ENCODE measurements around the gene MTMR2.

MTMR2 gene

DNA sequence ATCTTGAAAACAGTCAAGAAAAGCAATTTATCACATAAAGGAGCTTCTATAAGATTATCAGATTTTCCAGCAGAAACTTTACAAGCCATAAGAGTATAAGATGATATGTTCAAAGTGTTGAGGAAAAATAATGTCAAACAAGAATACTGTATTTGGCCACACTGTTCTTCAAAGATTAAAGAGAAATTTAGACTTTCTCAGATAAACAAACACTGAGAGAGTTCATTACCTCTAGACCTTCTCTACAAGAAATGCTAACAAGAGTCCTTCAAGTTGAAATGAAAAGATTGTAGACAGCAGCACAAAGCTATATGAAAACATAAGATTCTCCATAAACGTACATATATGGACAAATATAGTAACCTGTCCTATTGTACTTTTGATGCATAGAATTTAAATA lies 8.0 kb upstream of the MTMR2 start:
- Histone ChIP-seq H3K27ac (ENCODE audit: low read length) (no peak overlapping the region), H3K27me3 (ENCODE audit: control insufficient read depth, insufficient read depth, low read length) (no peaks in the 10 kb centered on the region), H3K4me1 (ENCODE audit: control insufficient read depth, low read depth, low read length) (no peaks in the 10 kb centered on the region), H3K9me3 (ENCODE audit: control insufficient read depth, low read depth, low read length) (no peaks in the 10 kb centered on the region), H3K9ac (ENCODE audit: low read length) (no peak overlapping the region), H3K4me3 (ENCODE audit: low read length) (no peak overlapping the region), H3K36me3 (ENCODE audit: control insufficient read depth, low read depth, low read length) (no peaks in the 10 kb centered on the region)

DNA sequence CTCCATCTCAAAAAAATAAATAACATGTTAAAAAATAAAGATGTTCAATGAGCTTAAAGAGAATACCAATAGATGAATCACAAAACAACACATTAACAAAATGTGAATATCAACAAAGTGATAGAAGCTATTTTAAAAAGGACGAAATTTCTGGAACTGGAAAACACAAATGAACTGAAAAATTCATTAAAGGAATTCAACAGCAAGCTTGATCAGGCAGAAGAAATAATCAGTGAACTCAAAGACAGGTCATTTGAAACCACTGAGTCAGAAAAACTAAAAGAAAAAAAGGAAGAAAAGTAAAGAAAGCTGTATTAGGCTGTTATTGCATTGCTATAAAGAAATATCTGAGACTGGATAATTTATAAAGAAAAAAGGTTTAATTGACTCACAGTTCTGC lies 7.0 kb upstream of the MTMR2 start:
- Histone ChIP-seq H3K4me1 (ENCODE audit: control insufficient read depth, low read depth, low read length) (no peaks in the 10 kb centered on the region), H3K9me3 (ENCODE audit: control insufficient read depth, low read depth, low read length) (no peaks in the 10 kb centered on the region), H3K36me3 (ENCODE audit: control insufficient read depth, low read depth, low read length) (no peaks in the 10 kb centered on the region), H3K27me3 (ENCODE audit: control insufficient read depth, insufficient read depth, low read length) (no peaks in the 10 kb centered on the region), H3K4me3 (ENCODE audit: low read length) (no peak overlapping the region), H3K27ac (ENCODE audit: low read length) (no peak overlapping the region), H3K9ac (ENCODE audit: low read length) (no peak overlapping the region)

DNA sequence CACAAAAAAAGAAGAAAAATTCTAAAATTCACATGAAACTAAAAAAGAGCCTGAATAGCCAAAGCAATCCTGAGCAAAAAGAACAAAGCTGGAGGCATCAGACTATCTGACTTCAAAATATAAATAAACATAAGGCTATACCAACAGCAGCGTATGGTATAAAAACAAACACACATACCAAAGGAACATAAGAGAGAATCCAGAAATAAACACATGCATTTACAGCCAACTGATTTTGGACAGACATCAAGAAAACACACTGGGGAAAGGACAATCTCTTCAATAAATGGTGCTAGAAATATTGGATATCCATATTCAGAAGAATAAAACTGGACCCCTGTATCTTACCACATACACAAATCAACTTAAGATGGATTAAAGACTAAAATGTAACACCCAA lies 2.8 kb upstream of the MTMR2 start:
- no peaks in the 10 kb centered on the region for H3K27me3 ChIP-seq (ENCODE audit: control insufficient read depth, insufficient read depth, low read length)
- H3K36me3 ChIP-seq (ENCODE audit: control insufficient read depth, low read depth, low read length): no peaks in the 10 kb centered on the region
- no peak overlapping the region for H3K27ac ChIP-seq (ENCODE audit: low read length)
- H3K4me1 ChIP-seq (ENCODE audit: control insufficient read depth, low read depth, low read length): peaks cover 12% of the 10 kb centered on the region
- H3K9ac ChIP-seq (ENCODE audit: low read length): no peak overlapping the region
- H3K4me3 ChIP-seq (ENCODE audit: low read length): no peak overlapping the region
- no peaks in the 10 kb centered on the region for H3K9me3 ChIP-seq (ENCODE audit: control insufficient read depth, low read depth, low read length)

DNA sequence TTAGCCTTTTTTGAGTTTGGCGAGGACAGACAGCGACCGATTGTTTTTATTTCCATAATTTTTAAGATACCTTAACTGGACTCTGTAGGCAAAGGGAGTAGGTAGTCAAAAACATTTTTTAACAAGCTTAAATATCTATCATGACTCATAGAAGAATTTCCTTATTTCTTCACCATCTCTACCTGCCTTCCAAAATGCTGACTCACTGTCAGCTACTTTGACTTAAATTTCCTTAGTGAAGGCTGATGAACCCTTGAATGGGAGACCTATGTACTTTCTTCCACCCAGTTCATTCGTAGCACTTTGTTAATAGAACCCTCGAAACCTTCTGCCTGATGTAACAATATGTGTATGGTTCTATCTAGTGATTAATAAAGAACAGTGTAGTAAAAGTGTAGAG lies 1.1 kb upstream of the MTMR2 start:
- Histone ChIP-seq H3K27ac (ENCODE audit: low read length) (peak overlapping the region; percentile 94), H3K9me3 (ENCODE audit: control insufficient read depth, low read depth, low read length) (no peaks in the 10 kb centered on the region), H3K36me3 (ENCODE audit: control insufficient read depth, low read depth, low read length) (no peaks in the 10 kb centered on the region), H3K9ac (ENCODE audit: low read length) (peak overlapping the region; percentile 83), H3K4me1 (ENCODE audit: control insufficient read depth, low read depth, low read length) (peaks cover 12% of the 10 kb centered on the region), H3K4me3 (ENCODE audit: low read length) (peak overlapping the region; percentile 92), H3K27me3 (ENCODE audit: control insufficient read depth, insufficient read depth, low read length) (no peaks in the 10 kb centered on the region)

DNA sequence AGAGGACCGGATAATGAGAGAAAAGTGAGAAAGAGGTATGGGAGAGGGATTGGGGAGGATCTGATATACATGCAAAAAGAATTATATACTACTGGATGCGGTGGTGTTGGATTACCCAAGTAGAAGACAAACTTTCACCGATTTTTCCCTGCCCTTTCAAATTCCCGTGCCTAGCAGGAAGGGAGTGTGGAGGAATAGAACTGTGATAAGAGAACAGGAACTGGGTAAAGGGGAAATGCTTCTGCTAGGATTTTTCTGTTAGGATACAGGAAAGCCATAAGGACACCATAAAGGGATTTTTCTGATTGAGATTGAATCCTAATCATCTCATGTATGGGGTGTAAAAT lies 480 bp upstream of the MTMR2 start:
- H3K4me1 ChIP-seq (ENCODE audit: control insufficient read depth, low read depth, low read length): peaks cover 12% of the 10 kb centered on the region
- H3K4me3 ChIP-seq (ENCODE audit: low read length): peak overlapping the region; percentile 92
- no peaks in the 10 kb centered on the region for H3K9me3 ChIP-seq (ENCODE audit: control insufficient read depth, low read depth, low read length)
- H3K27ac ChIP-seq (ENCODE audit: low read length): peak overlapping the region; percentile 94
- H3K27me3 ChIP-seq (ENCODE audit: control insufficient read depth, insufficient read depth, low read length): no peaks in the 10 kb centered on the region
- H3K9ac ChIP-seq (ENCODE audit: low read length): peak overlapping the region; percentile 83
- no peaks in the 10 kb centered on the region for H3K36me3 ChIP-seq (ENCODE audit: control insufficient read depth, low read depth, low read length)

DNA sequence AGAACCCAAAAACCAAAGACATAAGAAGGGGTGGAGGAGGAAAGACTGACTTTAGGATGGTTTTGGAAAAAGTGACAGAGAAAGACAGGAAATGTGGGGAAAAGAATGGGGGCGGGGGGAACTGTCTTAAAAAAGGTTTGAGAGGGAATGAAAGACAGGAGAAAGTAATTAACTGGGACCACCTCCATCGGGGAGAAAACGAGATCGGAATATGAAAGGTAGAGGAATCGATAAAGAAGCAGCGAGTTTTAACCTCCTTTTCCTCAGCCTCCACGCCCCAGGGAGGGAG lies 524 bp downstream of the MTMR2 start:
- Histone ChIP-seq H3K36me3 (ENCODE audit: control insufficient read depth, low read depth, low read length) (no peaks in the 10 kb centered on the region), H3K9ac (ENCODE audit: low read length) (peak overlapping the region; percentile 83), H3K4me3 (ENCODE audit: low read length) (peak overlapping the region; percentile 92), H3K27me3 (ENCODE audit: control insufficient read depth, insufficient read depth, low read length) (no peaks in the 10 kb centered on the region), H3K4me1 (ENCODE audit: control insufficient read depth, low read depth, low read length) (peaks cover 12% of the 10 kb centered on the region), H3K27ac (ENCODE audit: low read length) (peak overlapping the region; percentile 94), H3K9me3 (ENCODE audit: control insufficient read depth, low read depth, low read length) (no peaks in the 10 kb centered on the region)

DNA sequence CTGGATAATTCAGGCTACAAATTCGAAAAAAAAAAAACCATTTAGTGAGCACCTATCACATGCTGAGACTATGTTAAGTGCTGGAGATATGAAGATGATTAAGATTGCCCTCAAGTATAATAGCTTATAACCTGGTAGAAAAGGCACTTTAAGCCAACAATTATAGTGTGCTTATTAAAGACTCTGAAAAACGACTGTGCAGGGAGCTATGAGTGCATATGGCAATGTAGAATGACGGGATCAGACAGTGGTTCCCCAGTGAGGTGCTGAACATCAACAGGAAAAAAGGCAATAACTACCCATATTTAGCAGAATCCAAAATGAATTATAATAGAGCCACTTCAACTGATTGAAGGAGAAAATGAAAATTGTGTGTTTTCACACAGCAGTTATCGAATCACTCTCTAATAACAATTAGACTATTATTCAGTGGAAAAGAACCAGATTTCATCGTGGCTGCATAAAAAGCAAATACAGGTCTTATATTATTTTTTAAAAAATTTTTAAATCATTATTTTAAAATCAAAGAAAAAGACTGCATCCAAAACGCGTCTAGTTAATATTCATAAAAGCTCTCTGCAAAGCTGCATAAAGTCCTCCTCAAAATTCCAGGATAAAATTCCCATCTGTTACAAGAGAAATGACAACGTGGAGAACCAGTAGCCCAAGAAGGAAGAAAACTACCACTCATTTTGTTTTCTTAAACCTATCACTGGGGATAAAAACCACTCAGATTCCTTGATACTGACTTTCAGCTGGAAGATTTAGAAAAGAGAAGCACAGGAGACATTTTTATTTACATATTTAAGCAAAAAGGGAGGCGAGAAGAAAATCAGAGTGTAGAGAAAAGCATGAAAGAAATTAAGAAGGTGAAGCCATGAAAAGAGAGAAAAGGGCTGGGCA lies 1.1 kb downstream of the MTMR2 start:
- Histone ChIP-seq H3K4me1 (ENCODE audit: control insufficient read depth, low read depth, low read length) (peaks cover 17% of the 10 kb centered on the region), H3K27me3 (ENCODE audit: control insufficient read depth, insufficient read depth, low read length) (no peaks in the 10 kb centered on the region), H3K36me3 (ENCODE audit: control insufficient read depth, low read depth, low read length) (no peaks in the 10 kb centered on the region), H3K9me3 (ENCODE audit: control insufficient read depth, low read depth, low read length) (no peaks in the 10 kb centered on the region), H3K27ac (ENCODE audit: low read length) (peak overlapping the region; percentile 94), H3K9ac (ENCODE audit: low read length) (peak overlapping the region; percentile 83), H3K4me3 (ENCODE audit: low read length) (peak overlapping the region; percentile 92)

DNA sequence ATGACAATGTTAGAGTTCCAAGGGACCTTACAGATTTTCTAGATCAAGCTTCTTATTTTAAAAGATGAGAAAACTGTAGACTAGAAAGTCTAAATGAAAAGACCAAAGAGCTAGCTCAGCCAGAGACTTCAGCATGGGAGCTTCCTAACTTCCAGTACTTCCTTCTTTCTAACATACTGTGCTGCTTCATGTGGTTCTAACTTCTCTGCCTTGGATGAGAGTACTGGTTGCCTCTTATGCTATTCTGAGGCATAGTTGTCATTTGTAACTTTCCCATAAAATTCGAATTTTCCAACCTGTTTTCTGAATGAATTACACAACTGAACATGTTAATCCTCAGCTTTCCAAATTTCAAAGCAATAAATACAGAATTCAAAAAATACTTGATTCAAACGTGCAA lies 1.8 kb downstream of the MTMR2 start:
- peaks cover 22% of the 10 kb centered on the region for H3K4me1 ChIP-seq (ENCODE audit: control insufficient read depth, low read depth, low read length)

DNA sequence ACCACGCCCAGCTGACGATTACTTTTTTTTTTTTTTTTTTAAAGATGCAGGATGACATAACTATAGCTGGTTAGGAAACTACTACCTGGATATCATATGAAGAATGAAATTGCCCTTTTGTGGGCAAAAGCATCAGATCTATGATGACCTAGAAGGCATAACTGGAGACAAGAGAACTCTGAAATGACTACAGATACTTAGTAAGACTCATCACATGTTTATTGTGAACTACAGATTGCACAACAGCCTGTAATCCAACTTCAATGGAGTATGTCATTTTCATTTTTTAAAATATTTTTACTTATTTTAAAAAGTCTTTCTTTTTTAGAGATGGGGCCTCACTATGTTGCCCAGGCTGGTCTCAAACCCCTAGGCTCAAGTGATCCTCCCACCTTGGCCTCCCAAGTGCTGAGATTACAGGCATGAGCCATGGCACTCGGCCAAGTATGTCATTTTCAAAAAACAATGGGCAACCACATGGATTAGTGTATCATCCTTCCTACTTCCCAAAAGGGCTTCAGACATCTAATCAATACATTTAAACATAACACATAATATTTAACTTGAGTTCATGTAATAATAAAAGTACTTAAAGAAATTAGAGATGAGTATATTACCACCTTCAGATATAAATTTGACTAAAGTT lies 3.3 kb downstream of the MTMR2 start:
- Histone ChIP-seq H3K9me3 (ENCODE audit: control insufficient read depth, low read depth, low read length) (no peaks in the 10 kb centered on the region), H3K27ac (ENCODE audit: low read length) (no peak overlapping the region), H3K27me3 (ENCODE audit: control insufficient read depth, insufficient read depth, low read length) (no peaks in the 10 kb centered on the region), H3K4me3 (ENCODE audit: low read length) (no peak overlapping the region), H3K9ac (ENCODE audit: low read length) (no peak overlapping the region), H3K4me1 (ENCODE audit: control insufficient read depth, low read depth, low read length) (peaks cover 21% of the 10 kb centered on the region), H3K36me3 (ENCODE audit: control insufficient read depth, low read depth, low read length) (no peaks in the 10 kb centered on the region)

More for the DNA sequence above, 1.8 kb downstream of the MTMR2 start:
- H3K36me3 ChIP-seq (ENCODE audit: control insufficient read depth, low read depth, low read length): no peaks in the 10 kb centered on the region
- no peak overlapping the region for H3K27ac ChIP-seq (ENCODE audit: low read length)
- H3K9me3 ChIP-seq (ENCODE audit: control insufficient read depth, low read depth, low read length): no peaks in the 10 kb centered on the region
- no peak overlapping the region for H3K9ac ChIP-seq (ENCODE audit: low read length)
- H3K4me3 ChIP-seq (ENCODE audit: low read length): peak overlapping the region; percentile 36
- no peaks in the 10 kb centered on the region for H3K27me3 ChIP-seq (ENCODE audit: control insufficient read depth, insufficient read depth, low read length)

DNA sequence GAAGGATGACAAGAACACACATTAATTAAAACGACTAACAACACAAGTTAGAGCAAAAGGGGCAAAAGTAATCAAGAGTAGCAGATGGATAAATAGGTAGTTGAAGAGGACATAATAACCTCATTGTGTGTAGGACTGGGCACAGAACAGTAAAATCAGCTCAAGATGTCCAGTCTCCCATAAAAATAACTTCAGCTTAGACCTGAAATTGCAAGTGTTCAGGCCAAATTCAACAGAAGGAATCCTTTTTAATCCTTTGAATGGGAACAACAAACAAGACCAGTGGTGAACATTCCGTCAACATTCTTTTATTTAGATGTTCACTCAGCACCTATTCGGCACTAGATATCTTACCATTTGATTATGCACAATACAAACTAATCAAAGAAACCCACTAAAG lies 4.4 kb downstream of the MTMR2 start:
- Histone ChIP-seq H3K4me1 (ENCODE audit: control insufficient read depth, low read depth, low read length) (peaks cover 13% of the 10 kb centered on the region), H3K36me3 (ENCODE audit: control insufficient read depth, low read depth, low read length) (no peaks in the 10 kb centered on the region), H3K4me3 (ENCODE audit: low read length) (no peak overlapping the region), H3K27me3 (ENCODE audit: control insufficient read depth, insufficient read depth, low read length) (no peaks in the 10 kb centered on the region), H3K9ac (ENCODE audit: low read length) (no peak overlapping the region), H3K27ac (ENCODE audit: low read length) (no peak overlapping the region), H3K9me3 (ENCODE audit: control insufficient read depth, low read depth, low read length) (no peaks in the 10 kb centered on the region)

DNA sequence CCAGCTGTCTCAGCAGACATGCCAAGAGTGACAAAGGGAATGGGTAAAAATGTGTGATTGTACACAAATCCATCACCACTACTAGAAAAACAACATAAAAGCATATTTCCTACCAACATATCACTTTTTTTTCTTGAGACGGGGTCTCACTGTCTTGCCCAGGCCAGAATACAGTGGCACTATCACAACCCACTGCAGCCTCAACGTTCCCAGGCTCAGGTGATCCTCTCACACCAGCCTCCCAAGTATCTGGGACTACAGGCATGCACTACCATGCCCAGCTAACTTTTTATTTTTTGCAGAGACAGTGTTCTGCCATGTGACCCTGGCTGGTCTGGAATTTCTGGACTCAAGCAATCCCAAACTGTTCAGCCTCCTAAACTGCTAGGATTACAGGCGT lies 5.2 kb downstream of the MTMR2 start:
- H3K4me3 ChIP-seq (ENCODE audit: low read length): no peak overlapping the region
- H3K27ac ChIP-seq (ENCODE audit: low read length): no peak overlapping the region
- no peaks in the 10 kb centered on the region for H3K36me3 ChIP-seq (ENCODE audit: control insufficient read depth, low read depth, low read length)
- H3K9ac ChIP-seq (ENCODE audit: low read length): no peak overlapping the region
- peaks cover 13% of the 10 kb centered on the region for H3K4me1 ChIP-seq (ENCODE audit: control insufficient read depth, low read depth, low read length)
- no peaks in the 10 kb centered on the region for H3K9me3 ChIP-seq (ENCODE audit: control insufficient read depth, low read depth, low read length)
- H3K27me3 ChIP-seq (ENCODE audit: control insufficient read depth, insufficient read depth, low read length): no peaks in the 10 kb centered on the region

DNA sequence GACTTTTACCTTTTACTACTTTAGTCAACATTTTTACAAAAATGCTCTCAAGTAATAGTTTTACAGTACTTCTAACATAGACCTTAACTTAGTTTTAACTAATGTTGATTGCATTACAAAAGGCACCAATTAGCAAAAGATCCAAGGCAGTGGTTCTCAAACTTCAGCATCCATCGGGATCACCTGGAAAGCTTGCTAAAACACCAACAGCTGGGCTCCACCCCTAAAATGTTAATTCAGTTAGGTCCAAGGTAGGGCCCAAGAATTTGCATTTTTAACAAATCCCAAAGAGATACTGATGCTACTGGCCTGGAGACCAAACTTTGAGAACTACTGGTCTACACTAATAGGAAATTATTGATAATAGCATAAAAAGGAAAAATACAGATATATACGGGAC lies 5.9 kb downstream of the MTMR2 start:
- no peaks in the 10 kb centered on the region for H3K27me3 ChIP-seq (ENCODE audit: control insufficient read depth, insufficient read depth, low read length)
- no peaks in the 10 kb centered on the region for H3K36me3 ChIP-seq (ENCODE audit: control insufficient read depth, low read depth, low read length)
- H3K9me3 ChIP-seq (ENCODE audit: control insufficient read depth, low read depth, low read length): no peaks in the 10 kb centered on the region
- no peak overlapping the region for H3K4me3 ChIP-seq (ENCODE audit: low read length)
- H3K4me1 ChIP-seq (ENCODE audit: control insufficient read depth, low read depth, low read length): peaks cover 13% of the 10 kb centered on the region
- no peak overlapping the region for H3K27ac ChIP-seq (ENCODE audit: low read length)
- no peak overlapping the region for H3K9ac ChIP-seq (ENCODE audit: low read length)

All from iPS-18a (cell line).